ENCODE results near the gene NPAS3.

- TF ChIP-seq CTCF (IDR thresholded peaks at IDR 0.05; ENCODE audit: control extremely low read depth in 1 of 3, insufficient read depth in 1 of 3, low read depth in 1 of 3, low read length in 3 of 3) (no peak), NANOG (IDR thresholded peaks at IDR 0.05; ENCODE audit: insufficient read depth, low read depth, low read length, poor library complexity, severe bottlenecking) (no peak), RBBP5 (IDR thresholded peaks at IDR 0.05; ENCODE audit: borderline replicate concordance, low read depth, low read length) (no peak)
These were observed 355.7 kb downstream of the NPAS3 start for GRCh38 chr14:33294419-33294818.

All from H1 (cell line).